ENCODE results near the gene PCDHGB1.
"Not testable (repeated sequence)": the region's sequence is repeated elsewhere in the genome, so short reads cannot be mapped to it uniquely, and the experiment has no call there.

Gene PCDHGB1

DNA sequence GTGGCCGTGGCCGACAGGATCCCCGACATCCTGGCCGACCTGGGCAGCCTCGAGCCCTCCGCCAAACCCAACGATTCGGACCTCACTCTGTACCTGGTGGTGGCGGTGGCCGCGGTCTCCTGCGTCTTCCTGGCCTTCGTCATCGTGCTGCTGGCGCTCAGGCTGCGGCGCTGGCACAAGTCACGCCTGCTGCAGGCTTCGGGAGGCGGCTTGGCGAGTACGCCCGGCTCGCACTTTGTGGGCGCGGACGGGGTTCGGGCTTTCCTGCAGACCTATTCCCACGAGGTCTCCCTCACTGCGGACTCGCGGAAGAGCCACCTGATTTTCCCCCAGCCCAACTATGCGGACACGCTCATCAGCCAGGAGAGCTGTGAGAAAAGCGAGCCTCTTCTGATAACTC, 3.9 kb upstream of the PCDHGB1 start:
- not testable (repeated sequence) for DNase-seq (ENCODE audit: low read depth in 2 of 2)

DNA sequence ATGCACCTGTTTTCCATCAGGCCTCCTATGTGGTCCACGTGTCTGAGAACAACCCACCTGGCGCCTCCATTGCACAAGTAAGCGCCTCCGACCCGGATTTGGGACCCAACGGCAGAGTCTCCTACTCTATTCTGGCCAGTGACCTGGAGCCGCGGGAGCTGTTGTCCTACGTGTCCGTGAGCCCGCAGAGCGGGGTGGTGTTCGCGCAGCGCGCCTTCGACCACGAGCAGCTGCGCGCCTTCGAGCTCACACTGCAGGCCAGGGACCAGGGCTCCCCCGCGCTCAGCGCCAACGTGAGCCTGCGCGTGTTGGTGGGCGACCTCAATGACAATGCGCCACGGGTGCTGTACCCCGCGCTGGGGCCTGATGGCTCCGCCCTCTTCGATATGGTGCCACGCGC, 1.7 kb downstream of the PCDHGB1 start:
- no peak for DNase-seq (ENCODE audit: low read depth in 2 of 2)

DNA sequence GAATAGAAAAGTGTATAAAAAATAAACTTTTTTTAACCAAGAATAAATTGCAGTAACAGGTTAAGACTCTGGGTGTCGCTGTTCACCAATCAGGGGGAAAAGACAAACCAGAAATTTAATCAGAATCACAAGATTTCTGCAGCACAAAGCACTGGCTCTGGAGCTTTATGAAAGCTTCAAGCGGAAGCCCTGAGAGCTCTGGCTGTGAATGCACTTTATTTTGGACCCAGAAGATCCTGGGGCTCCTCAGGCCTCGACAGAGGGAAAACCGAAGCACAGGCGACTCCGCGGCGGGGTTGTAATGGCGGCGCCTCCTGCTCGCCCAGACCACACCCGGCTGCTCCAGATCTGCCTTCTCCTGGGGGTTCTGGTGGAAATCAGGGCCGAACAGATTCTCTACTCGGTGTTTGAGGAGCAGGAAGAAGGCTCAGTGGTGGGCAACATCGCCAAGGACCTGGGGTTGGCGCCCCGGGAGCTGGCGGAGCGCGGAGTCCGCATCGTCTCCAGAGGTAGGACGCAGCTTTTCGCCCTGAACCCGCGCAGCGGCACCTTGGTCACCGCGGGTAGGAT, 5.1 kb downstream of the PCDHGB1 start, which contains the start of gene PCDHGA4:
PCDHGA4 (plus strand) TSS at position 122 of the 570 bp plus-strand sequence; CDS start at position 209, 87 bp downstream.
- no peak for DNase-seq (ENCODE audit: low read depth in 2 of 2)

DNA sequence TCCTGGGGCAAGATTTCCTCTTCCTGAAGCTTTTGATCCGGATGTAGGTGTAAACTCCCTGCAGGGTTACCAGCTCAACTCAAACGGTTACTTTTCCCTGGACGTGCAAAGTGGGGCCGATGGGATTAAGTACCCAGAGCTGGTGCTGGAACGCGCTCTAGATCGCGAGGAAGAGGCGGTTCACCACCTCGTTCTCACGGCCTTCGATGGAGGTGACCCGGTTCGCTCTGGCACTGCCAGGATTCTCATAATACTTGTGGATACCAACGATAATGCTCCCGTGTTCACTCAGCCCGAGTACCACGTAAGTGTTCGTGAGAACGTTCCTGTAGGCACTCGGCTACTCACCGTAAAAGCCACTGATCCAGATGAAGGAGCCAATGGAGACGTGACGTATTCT, 5.7 kb downstream of the PCDHGB1 start:
- no peak for DNase-seq (ENCODE audit: low read depth in 2 of 2)

DNA sequence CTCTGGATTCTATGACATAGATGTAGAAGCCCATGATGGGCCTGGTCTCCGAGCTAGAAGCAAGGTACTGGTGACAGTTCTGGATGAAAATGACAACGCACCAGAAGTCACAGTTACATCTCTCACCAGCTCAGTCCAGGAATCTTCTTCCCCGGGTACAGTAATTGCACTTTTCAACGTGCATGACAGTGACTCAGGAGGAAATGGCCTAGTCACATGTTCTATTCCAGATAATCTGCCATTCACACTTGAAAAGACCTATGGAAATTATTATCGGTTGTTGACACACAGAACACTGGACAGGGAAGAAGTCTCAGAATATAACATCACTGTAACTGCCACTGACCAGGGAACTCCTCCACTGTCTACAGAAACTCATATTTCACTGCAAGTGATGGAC, 6.2 kb downstream of the PCDHGB1 start:
- no peak for DNase-seq (ENCODE audit: low read depth in 2 of 2)

DNA sequence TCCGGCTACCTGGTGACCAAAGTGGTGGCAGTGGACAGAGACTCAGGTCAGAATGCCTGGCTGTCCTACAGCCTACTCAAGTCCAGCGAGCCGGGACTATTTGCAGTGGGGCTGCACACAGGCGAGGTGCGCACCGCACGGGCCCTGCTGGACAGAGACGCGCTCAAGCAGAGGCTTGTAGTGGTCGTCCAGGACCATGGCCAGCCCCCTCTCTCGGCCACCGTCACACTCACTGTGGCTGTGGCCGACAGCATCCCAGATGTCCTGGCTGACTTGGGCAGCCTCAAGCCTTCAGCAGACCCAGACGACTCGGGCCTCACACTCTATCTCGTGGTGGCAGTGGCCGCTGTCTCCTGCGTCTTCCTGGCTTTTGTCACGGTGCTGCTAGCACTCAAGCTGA, 7.1 kb downstream of the PCDHGB1 start:
- no peak for DNase-seq (ENCODE audit: low read depth in 2 of 2)

DNA sequence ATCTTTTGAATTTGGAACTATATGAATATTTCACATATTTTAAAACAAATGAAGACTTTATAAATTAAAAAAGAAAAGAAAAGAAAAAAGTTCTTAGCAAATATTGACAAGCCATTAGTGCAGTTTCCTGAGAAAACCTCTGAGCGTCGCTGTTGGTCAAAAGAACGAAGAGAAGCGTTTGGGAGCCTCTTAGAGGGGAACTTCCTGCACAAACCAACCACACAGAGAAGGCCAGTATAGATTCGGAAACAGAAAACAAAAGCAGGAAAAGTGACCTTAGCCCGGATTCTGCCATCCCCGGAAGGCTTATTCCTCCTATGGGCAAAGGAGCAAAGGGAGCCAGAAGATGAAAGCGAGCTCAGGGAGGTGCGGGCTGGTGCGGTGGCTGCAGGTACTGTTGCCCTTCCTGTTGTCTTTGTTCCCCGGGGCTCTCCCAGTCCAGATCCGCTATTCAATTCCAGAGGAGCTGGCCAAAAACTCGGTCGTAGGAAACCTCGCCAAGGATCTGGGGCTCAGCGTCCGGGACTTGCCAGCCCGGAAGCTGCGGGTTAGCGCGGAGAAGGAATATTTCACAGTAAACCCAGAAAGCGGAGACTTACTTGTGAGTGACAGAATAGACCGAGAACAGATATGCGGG, 10.0 kb downstream of the PCDHGB1 start, which contains the start of gene PCDHGB2:
PCDHGB2 (plus strand) TSS at position 205 of the 637 bp plus-strand sequence; CDS start at position 347, 142 bp downstream.
- no peak for DNase-seq (ENCODE audit: low read depth in 2 of 2)

DNA sequence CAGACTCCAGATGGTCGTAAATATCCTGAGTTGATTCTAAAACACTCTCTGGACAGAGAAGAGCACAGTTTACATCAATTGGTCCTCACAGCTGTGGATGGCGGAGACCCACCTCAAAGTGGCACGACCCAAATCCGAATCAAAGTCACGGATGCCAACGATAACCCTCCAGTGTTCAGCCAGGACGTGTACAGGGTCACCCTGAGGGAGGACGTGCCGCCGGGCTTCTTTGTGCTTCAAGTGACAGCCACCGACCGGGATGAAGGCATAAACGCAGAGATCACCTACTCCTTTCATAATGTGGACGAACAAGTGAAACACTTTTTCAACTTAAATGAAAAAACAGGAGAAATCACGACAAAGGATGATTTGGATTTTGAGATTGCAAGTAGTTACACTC, 10.8 kb downstream of the PCDHGB1 start:
- no peak for DNase-seq (ENCODE audit: low read depth in 2 of 2)

DNA sequence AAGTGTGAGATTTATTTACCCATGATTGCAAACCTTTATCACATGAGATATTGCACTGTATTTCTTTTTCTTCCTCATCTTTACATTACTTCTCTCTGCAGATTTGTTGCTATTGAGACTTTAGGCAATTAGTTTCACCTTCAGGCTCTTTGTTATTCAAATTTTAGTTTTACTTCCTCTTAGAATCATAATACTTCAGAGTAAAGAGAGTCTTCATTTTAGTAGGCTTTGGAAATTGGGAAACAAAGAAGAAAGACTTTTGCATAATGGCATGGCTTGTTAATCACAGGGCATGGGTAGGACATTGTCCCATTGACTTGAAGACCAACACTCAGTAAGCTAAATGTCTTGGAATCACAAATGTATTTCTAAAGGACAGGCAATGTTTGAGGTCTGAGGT, 12.8 kb downstream of the PCDHGB1 start:
- no peak for DNase-seq (ENCODE audit: low read depth in 2 of 2)

DNA sequence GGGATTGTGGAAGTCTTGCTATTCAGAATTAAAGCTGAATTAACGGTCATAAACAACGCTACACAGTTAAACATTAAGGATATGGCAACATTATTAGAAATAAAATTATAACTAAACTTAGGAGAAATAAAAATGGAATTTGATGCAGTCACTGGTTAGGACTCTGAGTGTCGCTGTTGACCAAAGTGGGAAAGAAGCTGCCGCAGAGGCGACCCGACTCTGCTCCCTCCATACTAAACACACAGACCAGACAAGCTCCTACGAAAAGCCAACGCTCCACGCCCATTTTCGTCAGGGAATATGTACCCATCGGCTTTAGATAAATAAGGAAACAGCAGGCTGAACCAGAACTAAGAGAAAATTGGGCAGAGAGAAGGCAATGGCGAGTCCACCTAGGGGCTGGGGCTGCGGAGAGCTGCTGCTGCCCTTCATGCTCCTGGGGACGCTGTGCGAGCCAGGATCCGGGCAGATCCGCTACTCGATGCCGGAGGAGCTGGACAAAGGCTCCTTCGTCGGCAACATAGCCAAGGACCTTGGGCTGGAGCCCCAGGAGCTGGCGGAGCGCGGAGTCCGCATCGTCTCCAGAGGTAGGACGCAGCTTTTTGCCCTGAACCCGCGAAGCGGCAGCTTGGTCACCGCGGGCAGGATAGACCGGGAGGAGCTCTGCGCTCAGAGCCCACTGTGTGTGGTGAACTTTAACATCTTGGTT, 14.2 kb downstream of the PCDHGB1 start, which contains the start of gene PCDHGA5:
PCDHGA5 (plus strand) TSS at position 211 of the 709 bp plus-strand sequence; CDS start at position 380, 169 bp downstream.
- DNase-seq (ENCODE audit: low read depth in 2 of 2), result no peak

DNA sequence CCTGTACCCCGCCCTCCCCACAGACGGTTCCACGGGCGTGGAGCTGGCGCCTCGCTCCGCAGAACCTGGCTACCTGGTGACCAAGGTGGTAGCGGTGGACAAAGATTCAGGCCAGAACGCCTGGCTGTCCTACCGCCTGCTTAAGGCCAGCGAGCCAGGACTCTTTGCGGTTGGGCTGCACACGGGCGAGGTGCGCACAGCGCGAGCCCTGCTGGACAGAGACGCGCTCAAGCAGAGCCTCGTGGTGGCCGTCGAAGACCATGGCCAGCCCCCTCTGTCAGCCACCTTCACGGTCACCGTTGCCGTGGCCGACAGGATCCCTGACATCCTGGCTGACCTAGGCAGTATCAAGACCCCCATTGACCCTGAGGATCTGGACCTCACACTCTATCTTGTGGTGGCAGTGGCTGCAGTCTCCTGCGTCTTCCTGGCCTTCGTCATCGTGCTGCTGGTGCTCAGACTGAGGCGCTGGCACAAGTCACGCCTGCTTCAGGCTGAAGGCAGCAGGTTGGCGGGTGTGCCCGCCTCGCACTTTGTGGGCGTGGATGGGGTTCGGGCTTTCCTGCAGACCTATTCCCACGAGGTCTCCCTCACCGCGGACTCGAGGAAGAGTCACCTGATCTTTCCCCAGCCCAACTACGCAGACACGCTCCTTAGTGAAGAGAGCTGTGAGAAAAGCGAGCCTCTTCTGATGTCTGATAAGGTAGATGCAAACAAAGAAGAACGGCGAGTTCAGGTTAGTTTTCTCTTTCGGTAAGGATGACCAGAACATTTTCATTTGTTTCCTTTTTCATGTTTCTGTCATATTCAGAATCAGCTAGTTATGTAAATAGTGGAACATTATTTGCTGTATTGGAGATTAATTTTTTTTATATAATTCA, 16.4 kb downstream of the PCDHGB1 start:
- DNase-seq (ENCODE audit: low read depth in 2 of 2), result no peak

DNA sequence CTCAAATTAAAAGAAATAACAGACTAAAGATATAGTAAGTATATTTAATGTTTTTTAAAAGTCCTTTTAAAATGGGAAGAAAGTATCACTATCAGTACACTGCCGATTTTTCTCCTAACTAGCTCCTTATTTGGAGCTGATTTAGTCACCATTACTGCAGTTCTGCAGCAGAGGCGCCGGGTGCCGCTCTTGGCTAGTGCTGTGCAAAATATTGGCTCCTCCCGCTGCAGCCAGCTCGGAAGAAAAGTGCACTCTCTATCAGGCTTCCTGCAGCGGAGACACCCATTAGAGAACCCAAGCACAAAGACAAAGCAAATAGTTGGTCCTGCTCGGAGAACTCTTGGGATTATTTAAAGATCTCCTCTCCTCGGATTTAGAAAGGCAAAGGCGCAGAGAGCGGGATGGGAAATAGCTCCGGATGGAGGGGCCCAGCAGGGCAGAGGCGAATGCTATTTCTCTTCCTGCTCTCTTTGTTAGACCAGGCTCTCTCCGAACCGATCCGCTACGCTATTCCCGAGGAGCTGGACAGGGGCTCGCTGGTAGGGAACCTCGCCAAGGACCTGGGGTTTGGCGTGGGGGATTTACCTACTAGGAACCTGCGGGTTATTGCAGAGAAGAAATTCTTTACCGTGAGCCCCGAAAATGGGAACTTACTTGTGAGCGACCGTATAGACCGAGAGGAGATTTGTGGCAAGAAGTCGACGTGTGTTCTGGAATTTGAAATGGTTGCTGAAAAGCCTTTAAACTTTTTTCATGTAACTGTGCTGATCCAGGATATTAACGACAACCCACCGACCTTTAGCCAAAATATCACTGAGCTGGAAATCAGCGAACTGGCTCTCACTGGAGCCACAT, 20.3 kb downstream of the PCDHGB1 start, which contains the start of gene PCDHGB3:
PCDHGB3 (plus strand) TSS at position 249 of the 855 bp plus-strand sequence; CDS start at position 402, 153 bp downstream.
- no peak for DNase-seq (ENCODE audit: low read depth in 2 of 2)

DNA sequence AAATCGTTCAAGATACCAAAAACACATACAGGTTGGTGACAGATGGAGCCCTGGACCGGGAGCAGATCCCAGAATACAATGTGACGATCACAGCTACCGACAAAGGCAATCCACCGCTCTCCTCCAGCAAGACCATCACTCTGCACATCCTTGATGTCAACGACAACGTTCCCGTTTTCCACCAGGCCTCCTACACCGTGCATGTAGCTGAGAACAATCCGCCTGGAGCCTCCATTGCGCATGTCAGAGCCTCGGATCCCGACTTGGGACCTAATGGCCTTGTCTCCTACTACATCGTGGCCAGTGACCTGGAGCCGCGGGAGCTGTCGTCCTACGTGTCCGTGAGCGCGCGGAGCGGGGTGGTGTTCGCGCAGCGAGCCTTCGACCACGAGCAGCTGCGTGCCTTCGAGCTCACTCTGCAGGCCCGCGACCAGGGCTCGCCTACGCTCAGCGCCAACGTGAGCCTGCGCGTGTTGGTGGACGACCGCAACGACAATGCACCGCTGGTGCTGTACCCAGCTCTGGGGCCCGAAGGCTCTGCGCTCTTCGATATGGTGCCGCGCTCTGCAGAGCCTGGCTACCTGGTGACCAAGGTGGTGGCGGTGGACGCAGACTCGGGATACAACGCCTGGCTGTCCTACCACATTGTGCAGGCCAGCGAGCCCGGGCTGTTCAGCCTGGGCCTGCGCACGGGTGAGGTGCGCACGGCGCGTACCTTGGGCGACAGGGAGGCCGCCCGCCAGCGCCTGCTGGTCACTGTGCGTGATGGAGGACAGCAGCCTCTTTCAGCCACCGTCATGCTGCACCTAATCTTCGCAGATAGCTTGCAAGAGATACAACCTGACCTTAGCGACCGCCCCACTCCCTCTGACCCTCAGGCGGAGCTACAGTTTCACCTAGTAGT, 21.9 kb downstream of the PCDHGB1 start:
- DNase-seq (ENCODE audit: low read depth in 2 of 2), result no peak

DNA sequence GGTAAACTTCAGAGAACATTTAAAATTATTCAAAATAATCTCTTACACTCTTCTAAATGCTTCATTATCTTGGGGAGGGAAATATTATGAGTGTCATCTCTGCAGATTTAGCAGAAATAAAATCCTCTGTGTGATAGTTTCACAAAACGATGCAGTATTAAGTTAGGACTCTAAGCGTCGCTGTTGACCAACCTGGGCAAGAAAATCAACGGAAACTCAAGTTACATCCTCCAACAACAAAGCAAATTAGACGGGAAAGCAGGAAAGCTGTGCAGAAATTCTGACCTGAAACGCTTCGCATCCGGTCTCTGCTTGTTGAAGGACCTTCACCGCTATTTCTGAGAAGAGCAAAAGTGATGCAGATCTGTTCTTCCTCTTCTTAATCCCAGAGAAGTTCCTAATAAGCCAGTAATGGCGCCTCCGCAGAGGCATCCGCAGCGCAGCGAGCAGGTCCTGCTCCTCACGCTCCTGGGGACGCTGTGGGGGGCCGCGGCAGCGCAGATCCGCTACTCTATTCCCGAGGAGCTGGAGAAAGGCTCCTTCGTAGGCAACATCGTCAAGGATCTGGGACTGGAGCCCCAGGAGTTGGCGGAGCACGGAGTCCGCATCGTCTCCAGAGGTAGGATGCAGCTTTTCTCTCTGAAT, 23.9 kb downstream of the PCDHGB1 start, which contains the start of gene PCDHGA6:
PCDHGA6 (plus strand) TSS at position 219 of the 645 bp plus-strand sequence; CDS start at position 412, 193 bp downstream.
- no peak for DNase-seq (ENCODE audit: low read depth in 2 of 2)

DNA sequence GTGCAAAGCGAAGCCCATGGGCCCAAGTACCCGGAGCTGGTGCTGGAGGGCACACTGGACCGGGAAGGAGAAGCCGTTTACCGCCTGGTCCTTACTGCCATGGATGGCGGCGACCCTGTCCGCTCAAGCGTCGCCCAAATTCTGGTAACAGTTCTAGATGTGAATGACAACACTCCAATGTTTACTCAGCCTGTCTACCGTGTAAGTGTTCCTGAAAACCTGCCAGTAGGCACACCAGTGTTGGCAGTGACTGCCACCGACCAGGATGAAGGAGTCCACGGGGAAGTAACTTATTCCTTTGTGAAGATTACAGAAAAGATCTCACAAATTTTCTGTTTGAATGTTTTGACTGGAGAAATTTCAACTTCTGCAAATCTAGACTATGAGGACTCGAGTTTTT, 24.7 kb downstream of the PCDHGB1 start:
- DNase-seq (ENCODE audit: low read depth in 2 of 2), result no peak

DNA sequence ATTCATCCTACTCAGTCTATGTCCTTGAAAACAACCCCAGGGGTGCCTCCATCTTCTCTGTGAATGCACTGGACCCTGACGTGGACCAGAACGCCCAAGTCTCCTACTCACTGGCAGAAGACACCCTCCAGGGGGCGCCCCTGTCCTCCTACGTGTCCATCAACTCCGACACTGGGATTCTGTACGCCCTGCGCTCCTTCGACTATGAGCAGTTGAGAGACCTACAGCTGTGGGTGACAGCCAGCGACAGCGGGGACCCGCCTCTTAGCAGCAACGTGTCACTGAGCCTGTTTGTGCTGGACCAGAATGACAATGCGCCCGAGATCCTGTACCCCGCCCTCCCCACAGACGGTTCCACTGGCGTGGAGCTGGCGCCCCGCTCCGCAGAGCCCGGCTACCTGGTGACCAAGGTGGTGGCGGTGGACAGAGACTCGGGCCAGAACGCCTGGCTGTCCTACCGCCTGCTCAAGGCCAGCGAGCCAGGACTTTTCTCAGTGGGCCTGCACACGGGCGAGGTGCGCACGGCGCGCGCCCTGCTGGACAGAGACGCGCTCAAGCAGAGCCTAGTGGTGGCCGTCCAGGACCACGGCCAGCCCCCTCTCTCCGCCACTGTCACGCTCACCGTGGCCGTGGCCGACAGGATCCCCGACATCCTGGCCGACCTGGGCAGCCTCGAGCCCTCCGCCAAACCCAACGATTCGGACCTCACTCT, 25.7 kb downstream of the PCDHGB1 start:
- DNase-seq (ENCODE audit: low read depth in 2 of 2), result not testable (repeated sequence)

DNA sequence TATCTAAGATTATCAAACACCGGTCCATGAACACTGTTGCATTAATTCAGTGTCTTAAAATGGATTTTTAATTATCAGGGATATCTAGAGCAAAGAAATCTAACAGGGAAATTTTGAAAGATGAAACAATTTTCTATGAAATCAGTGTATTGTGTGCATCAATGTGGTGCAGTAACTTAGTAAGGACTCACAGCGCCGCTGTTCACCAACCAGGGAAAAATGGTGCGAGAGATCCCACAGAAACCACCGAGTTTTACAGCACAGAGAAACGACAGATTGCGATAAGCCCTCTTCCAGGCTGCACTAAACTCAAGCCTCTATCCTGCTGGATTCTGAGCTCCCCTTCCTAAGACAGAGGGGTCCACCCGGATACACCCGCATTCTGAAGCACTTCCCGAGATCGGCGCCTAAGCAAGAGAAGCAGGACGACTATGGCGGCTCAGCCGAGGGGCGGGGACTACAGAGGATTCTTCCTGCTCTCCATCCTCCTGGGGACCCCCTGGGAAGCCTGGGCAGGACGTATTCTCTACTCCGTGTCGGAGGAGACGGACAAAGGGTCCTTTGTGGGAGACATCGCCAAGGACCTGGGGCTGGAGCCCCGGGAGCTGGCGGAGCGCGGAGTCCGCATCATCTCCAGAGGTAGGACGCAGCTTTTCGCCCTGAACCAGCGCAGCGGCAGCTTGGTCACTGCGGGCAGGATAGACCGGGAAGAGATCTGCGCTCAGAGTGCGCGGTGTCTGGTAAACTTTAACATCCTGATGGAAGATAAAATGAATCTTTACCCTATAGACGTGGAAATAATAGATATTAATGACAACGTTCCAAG, 32.8 kb downstream of the PCDHGB1 start, which contains the start of gene PCDHGA7:
PCDHGA7 (plus strand) TSS at position 274 of the 826 bp plus-strand sequence; CDS start at position 432, 158 bp downstream.
- DNase-seq (ENCODE audit: low read depth in 2 of 2), result no peak
